Measurements from ENCODE around the gene MRPL11. TPM values are rescaled to one million over a fixed set of nuclear protein-coding genes. Genes with fewer than 3 reads are reported as not detected.

Gene MRPL11
- total and polyA plus RNA-seq, 2 of the 13 experiments (the other 11 are each of a cell fraction or from before 2014, with no cell fraction given) = 72.9 to 176 TPM

- TF ChIP-seq NONO (IDR thresholded peaks at IDR 0.05) (no peak), NONO (CRISPR knock-in tag; conservative IDR thresholded peaks at IDR 0.05) (peak; percentile 97), ATF7 (IDR thresholded peaks at IDR 0.05) (no peak), ATF7 (CRISPR knock-in tag; IDR thresholded peaks at IDR 0.05) (peak; percentile 100), XRCC5 (optimal IDR thresholded peaks at IDR 0.05; ENCODE audit: low read length) (peak; percentile 100), NRL (CRISPR knock-in tag; IDR thresholded peaks at IDR 0.05; ENCODE audit: borderline replicate concordance) (peak; percentile 100), CHD4 (IDR thresholded peaks at IDR 0.05; ENCODE audit: borderline replicate concordance, low read length) (no peak), EED (CRISPR knock-in tag; IDR thresholded peaks at IDR 0.05) (peak; percentile 100), ZNF256 (CRISPR knock-in tag; conservative IDR thresholded peaks at IDR 0.05) (peak; percentile 100), KDM4B (CRISPR knock-in tag; IDR thresholded peaks at IDR 0.05) (peak; percentile 100), ZBTB25 (CRISPR knock-in tag; IDR thresholded peaks at IDR 0.05) (peak; percentile 100), KLF15 (CRISPR knock-in tag; IDR thresholded peaks at IDR 0.05; ENCODE audit: borderline replicate concordance) (peak; percentile 100), SALL1 (CRISPR knock-in tag; IDR thresholded peaks at IDR 0.05) (peak; percentile 100), ZNF225 (CRISPR knock-in tag; IDR thresholded peaks at IDR 0.05) (peak; percentile 100), PPARG (CRISPR knock-in tag; conservative IDR thresholded peaks at IDR 0.05) (peak; percentile 100), ZIK1 (CRISPR knock-in tag; IDR thresholded peaks at IDR 0.05; ENCODE audit: borderline replicate concordance, low read depth) (peak; percentile 100), GMEB2 (CRISPR knock-in tag; IDR thresholded peaks at IDR 0.05; ENCODE audit: low read depth) (peak; percentile 95), ZNF333 (CRISPR knock-in tag; IDR thresholded peaks at IDR 0.05; ENCODE audit: borderline replicate concordance) (peak; percentile 100), ZNF550 (CRISPR knock-in tag; IDR thresholded peaks at IDR 0.05; ENCODE audit: borderline replicate concordance) (peak; percentile 100), ZNF431 (CRISPR knock-in tag; IDR thresholded peaks at IDR 0.05; ENCODE audit: borderline replicate concordance, low read depth) (peak; percentile 100), WIZ (CRISPR knock-in tag; IDR thresholded peaks at IDR 0.05) (peak; percentile 100), MEIS2 (CRISPR knock-in tag; IDR thresholded peaks at IDR 0.05) (peak; percentile 100), FLYWCH1 (CRISPR knock-in tag; IDR thresholded peaks at IDR 0.05) (peak; percentile 100), STAT5B (CRISPR knock-in tag; IDR thresholded peaks at IDR 0.05) (peak; percentile 100), TERF1 (CRISPR knock-in tag; IDR thresholded peaks at IDR 0.05) (peak; percentile 100), KDM6A (CRISPR knock-in tag; IDR thresholded peaks at IDR 0.05; ENCODE audit: low read depth) (peak; percentile 100), KLF11 (CRISPR knock-in tag; IDR thresholded peaks at IDR 0.05) (peak; percentile 100)
- TF ChIP-seq, protein P1, sequence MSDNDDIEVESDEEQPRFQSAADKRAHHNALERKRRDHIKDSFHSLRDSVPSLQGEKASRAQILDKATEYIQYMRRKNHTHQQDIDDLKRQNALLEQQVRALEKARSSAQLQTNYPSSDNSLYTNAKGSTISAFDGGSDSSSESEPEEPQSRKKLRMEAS (IDR thresholded peaks at IDR 0.05) = peak; percentile 94
These were observed 17.0 kb downstream of the MRPL11 start (continued) for GRCh38 chr11:66421492-66422205.

All from HepG2 (cell line).